ENCODE measurements around the gene APBA1. TPM values are rescaled to one million over a fixed set of nuclear protein-coding genes. Genes with fewer than 3 reads are reported as not detected.

The APBA1 gene
- total RNA-seq, 1 donor, result 1.8 TPM

DNA sequence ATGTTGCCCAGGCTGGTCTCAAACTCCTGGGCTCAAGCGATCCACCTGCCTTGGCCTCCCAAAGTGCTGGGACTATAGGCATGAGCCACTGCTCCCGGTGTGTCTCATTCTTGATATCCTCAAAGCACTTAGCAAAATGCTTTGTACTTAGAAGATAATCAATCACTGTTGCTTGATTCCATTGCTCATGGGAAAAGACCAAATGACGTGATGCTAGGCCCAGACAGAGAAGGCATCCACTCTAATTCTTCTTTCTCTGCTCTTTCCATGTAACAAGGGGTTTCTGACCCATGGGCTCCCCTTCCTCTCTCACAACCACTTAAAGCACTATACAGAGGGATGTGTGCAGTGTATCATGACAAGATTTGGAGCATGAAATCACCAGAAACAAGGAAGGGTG is 83.0 kb downstream of the APBA1 start:
- TF ChIP-seq, protein P1, sequence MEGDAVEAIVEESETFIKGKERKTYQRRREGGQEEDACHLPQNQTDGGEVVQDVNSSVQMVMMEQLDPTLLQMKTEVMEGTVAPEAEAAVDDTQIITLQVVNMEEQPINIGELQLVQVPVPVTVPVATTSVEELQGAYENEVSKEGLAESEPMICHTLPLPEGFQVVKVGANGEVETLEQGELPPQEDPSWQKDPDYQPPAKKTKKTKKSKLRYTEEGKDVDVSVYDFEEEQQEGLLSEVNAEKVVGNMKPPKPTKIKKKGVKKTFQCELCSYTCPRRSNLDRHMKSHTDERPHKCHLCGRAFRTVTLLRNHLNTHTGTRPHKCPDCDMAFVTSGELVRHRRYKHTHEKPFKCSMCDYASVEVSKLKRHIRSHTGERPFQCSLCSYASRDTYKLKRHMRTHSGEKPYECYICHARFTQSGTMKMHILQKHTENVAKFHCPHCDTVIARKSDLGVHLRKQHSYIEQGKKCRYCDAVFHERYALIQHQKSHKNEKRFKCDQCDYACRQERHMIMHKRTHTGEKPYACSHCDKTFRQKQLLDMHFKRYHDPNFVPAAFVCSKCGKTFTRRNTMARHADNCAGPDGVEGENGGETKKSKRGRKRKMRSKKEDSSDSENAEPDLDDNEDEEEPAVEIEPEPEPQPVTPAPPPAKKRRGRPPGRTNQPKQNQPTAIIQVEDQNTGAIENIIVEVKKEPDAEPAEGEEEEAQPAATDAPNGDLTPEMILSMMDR (IDR thresholded peaks at IDR 0.05; ENCODE audit: extremely low read depth, low read depth, low read length), result no peak
- Histone ChIP-seq H3K36me3 (ENCODE audit: insufficient read depth, low read length) (no peaks in the 10 kb centered on the region), H3K4me2 (ENCODE audit: insufficient read depth, low read length) (no peak overlapping the region), H2AFZ (ENCODE audit: low read length) (no peak overlapping the region), H3K4me3 (ENCODE audit: insufficient read depth, low read length) (no peak overlapping the region), H3K79me2 (ENCODE audit: insufficient read depth, low read length) (no peaks in the 10 kb centered on the region), H4K20me1 (ENCODE audit: insufficient read depth, low read length) (no peaks in the 10 kb centered on the region), H3K4me1 (ENCODE audit: insufficient read depth, low read length) (peaks cover 4% of the 10 kb centered on the region), H3K27ac (ENCODE audit: low read depth, low read length) (no peak overlapping the region), H3K27me3 (ENCODE audit: insufficient read depth, low read length) (no peaks in the 10 kb centered on the region), H3K9me3 (ENCODE audit: low read depth, low read length) (no peaks in the 10 kb centered on the region)
- DNase-seq (ENCODE audit: insufficient read length, low spot score, missing footprints), result no peak

- TF ChIP-seq, protein P1 (IDR thresholded peaks at IDR 0.05; ENCODE audit: extremely low read depth, low read depth, low read length), result no peak
- no peak overlapping the region for H3K4me3 ChIP-seq (ENCODE audit: insufficient read depth, low read length)
- H4K20me1 ChIP-seq (ENCODE audit: insufficient read depth, low read length), result no peaks in the 10 kb centered on the region
- no peaks in the 10 kb centered on the region for H3K79me2 ChIP-seq (ENCODE audit: insufficient read depth, low read length)
- no peaks in the 10 kb centered on the region for H3K9me3 ChIP-seq (ENCODE audit: low read depth, low read length)
- H3K27ac ChIP-seq (ENCODE audit: low read depth, low read length), result no peak overlapping the region
- H3K27me3 ChIP-seq (ENCODE audit: insufficient read depth, low read length), result no peaks in the 10 kb centered on the region
- H3K4me2 ChIP-seq (ENCODE audit: insufficient read depth, low read length), result no peak overlapping the region
- H2AFZ ChIP-seq (ENCODE audit: low read length), result no peak overlapping the region
- no peaks in the 10 kb centered on the region for H3K36me3 ChIP-seq (ENCODE audit: insufficient read depth, low read length)
- H3K4me1 ChIP-seq (ENCODE audit: insufficient read depth, low read length), result peaks cover 4% of the 10 kb centered on the region
- DNase-seq (ENCODE audit: insufficient read length, low spot score, missing footprints), result no peak
Observed at GRCh38 chr9:69585571-69585970, 86.6 kb downstream of the APBA1 start.

DNA sequence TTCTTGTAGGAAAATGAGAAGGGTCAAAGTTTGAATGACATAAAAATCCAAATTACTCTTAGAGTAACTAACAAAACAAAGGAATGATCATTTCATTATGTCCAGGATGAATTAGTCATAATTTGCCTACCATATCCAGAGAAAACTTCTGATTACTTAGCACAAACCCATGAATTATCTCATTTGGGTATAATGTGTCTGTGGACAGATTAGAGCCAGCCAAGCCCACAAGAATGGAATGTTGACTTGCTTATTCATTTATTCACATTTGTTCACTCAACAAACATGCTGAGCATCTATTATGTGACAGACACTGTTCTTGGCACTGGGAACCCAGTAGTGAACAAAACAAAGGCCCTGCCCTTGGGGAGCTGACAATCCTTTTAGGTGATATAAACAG is 87.4 kb downstream of the APBA1 start:
- no peak for DNase-seq (ENCODE audit: insufficient read length, low spot score, missing footprints)
- H2AFZ ChIP-seq (ENCODE audit: low read length), result no peak overlapping the region
- no peaks in the 10 kb centered on the region for H4K20me1 ChIP-seq (ENCODE audit: insufficient read depth, low read length)
- no peaks in the 10 kb centered on the region for H3K79me2 ChIP-seq (ENCODE audit: insufficient read depth, low read length)
- no peaks in the 10 kb centered on the region for H3K9me3 ChIP-seq (ENCODE audit: low read depth, low read length)
- H3K4me3 ChIP-seq (ENCODE audit: insufficient read depth, low read length), result no peak overlapping the region
- no peak overlapping the region for H3K27ac ChIP-seq (ENCODE audit: low read depth, low read length)
- H3K36me3 ChIP-seq (ENCODE audit: insufficient read depth, low read length), result no peaks in the 10 kb centered on the region
- no peaks in the 10 kb centered on the region for H3K27me3 ChIP-seq (ENCODE audit: insufficient read depth, low read length)
- peak overlapping the region; percentile 14 for H3K4me2 ChIP-seq (ENCODE audit: insufficient read depth, low read length)
- peaks cover 4% of the 10 kb centered on the region for H3K4me1 ChIP-seq (ENCODE audit: insufficient read depth, low read length)
- TF ChIP-seq, protein P1 (IDR thresholded peaks at IDR 0.05; ENCODE audit: extremely low read depth, low read depth, low read length), result no peak

GRCh38 chr9:69583645-69584234 is 88.4 kb downstream of the APBA1 start:
- Histone ChIP-seq H2AFZ (ENCODE audit: low read length) (no peak overlapping the region), H3K27me3 (ENCODE audit: insufficient read depth, low read length) (no peaks in the 10 kb centered on the region), H3K27ac (ENCODE audit: low read depth, low read length) (no peak overlapping the region), H3K79me2 (ENCODE audit: insufficient read depth, low read length) (no peaks in the 10 kb centered on the region), H4K20me1 (ENCODE audit: insufficient read depth, low read length) (no peaks in the 10 kb centered on the region), H3K4me2 (ENCODE audit: insufficient read depth, low read length) (no peak overlapping the region), H3K9me3 (ENCODE audit: low read depth, low read length) (no peaks in the 10 kb centered on the region), H3K4me1 (ENCODE audit: insufficient read depth, low read length) (peaks cover 4% of the 10 kb centered on the region), H3K36me3 (ENCODE audit: insufficient read depth, low read length) (no peaks in the 10 kb centered on the region), H3K4me3 (ENCODE audit: insufficient read depth, low read length) (no peak overlapping the region)
- no peak for DNase-seq (ENCODE audit: insufficient read length, low spot score, missing footprints)
- TF ChIP-seq, protein P1 (IDR thresholded peaks at IDR 0.05; ENCODE audit: extremely low read depth, low read depth, low read length), result no peak
